HG02870 (cell line): ENCODE data around the gene SNX8.

Experiments
- ATAC-seq: cut with Tn5 transposase; IDR thresholded peaks from one replicate; pipeline ENCODE4 v1.9.1; 2021; ENCODE audit warnings: mild to moderate bottlenecking, moderate library complexity; ENCODE audit not compliant: unreplicated experiment

SNX8 gene

DNA sequence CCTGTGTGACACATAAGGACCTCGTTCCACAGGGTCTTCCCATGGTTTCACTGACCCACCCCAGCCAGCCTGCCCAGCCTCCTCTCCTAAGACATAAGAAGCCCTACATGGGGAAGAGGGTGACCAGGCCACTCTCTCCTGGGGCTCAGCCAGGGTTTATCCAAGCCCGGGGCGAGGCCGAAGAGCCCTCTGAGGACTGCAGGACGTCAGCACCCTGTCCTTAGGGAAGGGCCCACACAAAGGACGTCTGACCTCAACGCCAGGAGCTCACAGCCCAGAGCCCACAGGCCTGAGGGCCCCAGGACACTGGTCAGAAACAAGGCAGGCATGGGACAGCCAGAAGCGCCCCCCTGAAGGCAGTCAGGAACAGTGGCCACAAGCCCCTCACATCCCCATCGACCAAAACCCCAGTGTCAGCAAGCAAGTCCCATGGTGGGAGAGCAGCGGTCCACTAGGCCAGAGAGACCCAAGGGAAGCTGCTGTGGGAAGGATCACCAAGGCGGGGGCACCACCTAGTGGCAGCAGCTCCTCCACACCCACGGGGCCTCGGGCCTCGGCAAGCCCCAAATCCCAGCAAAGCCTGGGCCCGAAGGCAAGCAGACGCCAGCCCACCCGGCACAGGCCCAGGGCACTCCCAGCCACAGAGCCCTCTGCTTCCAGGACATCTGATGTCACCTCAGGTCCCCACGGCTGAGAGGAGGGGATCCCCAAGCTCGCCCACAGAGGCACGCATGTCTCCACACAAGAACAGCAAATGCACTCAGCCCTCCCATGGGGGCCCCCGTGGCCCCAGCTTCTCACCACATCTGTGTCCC, 104.9 kb downstream of the SNX8 start:
- ATAC-seq = peak; percentile 60

GRCh38 chr7:2208712-2209111, 105.5 kb downstream of the SNX8 start:
- no peak for ATAC-seq

DNA sequence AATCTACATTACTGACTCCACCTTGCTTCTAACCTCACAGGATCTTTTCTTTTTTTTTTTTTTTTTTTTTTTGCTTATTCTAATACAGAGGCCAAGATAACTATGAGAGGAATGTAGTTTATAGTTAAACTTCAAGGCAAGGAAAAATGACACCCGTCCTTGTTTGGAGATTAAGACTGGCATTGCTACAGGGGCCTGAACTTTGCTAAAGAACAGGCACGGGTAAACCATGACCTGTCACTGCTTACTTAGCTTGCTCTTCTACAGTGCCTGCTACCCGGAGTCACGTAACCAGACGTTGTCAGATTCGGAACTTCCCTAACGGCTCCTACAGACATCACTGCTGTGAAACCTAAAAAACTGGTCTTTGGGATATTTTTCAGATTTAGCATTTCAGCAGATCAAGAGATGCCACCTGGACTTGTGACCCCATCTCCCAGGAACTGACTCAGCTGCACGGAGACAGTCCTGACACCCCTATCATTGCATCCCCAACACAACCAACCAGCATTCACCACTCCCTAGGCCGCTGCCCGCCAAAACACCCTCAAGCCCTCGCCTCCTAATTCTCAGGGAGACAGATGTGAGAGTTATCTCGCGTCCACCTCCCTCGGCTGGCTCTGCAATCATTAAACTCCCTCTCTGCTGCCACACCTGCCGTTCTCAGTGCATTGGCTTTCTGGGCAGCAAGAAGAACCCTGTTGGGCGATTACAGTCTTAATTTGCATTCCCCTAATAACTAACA, 109.0 kb downstream of the SNX8 start:
- no peak for ATAC-seq

DNA sequence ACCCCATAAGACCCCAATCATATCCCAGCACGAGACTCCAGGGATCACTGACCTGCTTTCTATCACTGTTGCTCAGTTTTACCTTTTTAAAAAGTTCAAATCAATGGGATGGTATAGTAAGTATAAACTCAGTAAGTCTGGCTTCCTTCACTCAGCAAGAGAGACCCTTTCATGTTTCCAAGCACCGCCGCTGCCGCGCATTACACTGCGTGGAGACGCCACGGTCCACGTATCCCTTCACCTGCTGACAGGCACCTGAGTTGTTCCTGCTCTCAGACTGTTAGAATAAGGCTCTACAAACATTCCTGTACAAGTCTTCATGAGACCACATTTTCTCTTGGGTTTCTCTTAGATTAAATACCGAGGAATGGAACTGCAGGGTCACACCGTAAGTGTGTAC, 109.8 kb downstream of the SNX8 start:
- ATAC-seq = no peak

DNA sequence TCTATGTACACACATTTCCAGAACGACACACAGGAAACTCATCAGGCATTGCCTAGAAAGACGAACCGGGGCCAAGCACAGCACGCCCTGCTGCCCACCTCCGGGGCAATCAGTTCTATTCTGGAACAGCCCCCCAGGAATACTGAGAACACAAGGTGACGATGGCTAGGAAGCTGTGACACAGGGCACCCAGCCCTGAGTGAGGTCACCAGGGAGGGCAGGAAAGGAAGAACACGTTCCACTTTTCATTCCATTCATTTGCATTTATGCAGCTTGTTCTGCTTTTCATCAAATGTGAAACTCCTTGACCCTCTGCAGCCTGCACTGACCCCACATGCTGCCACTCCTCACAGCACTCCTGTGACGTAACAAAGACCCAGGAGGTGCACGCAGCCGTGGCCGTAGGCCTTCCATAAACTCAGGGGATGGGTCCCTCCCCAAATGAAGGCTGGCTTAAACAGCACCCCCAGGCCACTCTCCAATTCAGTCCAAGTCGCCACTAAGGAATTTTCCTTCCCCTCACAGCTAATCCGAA, 110.4 kb downstream of the SNX8 start:
- no peak for ATAC-seq

GRCh38 chr7:2202901-2203765, 111.1 kb downstream of the SNX8 start:
- no peak for ATAC-seq

- no peak for ATAC-seq
These were observed 111.9 kb downstream of the SNX8 start for GRCh38 chr7:2202361-2202761.
